Suprapubic skin (tissue), 4 donors: ENCODE measurements around the gene PEX1. TPM values are rescaled to one million over a fixed set of nuclear protein-coding genes. Genes with fewer than 3 reads are reported as not detected.

Source experiments
- DNase-seq, 2 donors: peaks; one replicate each; pipeline ENCODE4 v3.0.0-alpha.2; 2019; ENCODE audit warnings: low spot score in 2 of 2
- H3K27ac ChIP-seq: fragments of 200-600 bp; sonication (generic); one replicate; pipeline ENCODE4 v1.5.1; 2019
- H3K27me3 ChIP-seq: fragments of 200-600 bp; sonication (generic); one replicate; pipeline ENCODE4 v1.5.1; 2019
- H3K36me3 ChIP-seq: fragments of 200-600 bp; sonication (generic); one replicate; pipeline ENCODE4 v1.5.1; 2019
- H3K4me1 ChIP-seq: fragments of 200-600 bp; sonication (generic); one replicate; pipeline ENCODE4 v1.5.1; 2019
- H3K4me3 ChIP-seq: fragments of 200-600 bp; sonication (generic); one replicate; pipeline ENCODE4 v1.5.1; 2019; ENCODE audit warnings: mild to moderate bottlenecking
- H3K9me3 ChIP-seq: fragments of 200-600 bp; sonication (generic); one replicate; pipeline ENCODE4 v1.5.1; 2019
- CTCF ChIP-seq, 2 donors: fragments of 200-600 bp in 1 of 2; fragments of 450-650 bp in 1 of 2; sonication (generic) in 1 of 2; IDR thresholded peaks; one replicate each; pipeline ENCODE4 v1.5.1; 2016 to 2019; ENCODE audit warnings: antibody characterized with exemption in 2 of 2, mild to moderate bottlenecking in 1 of 2, moderate library complexity in 1 of 2
- EP300 ChIP-seq: sonication (generic); formaldehyde crosslinking; IDR thresholded peaks from one replicate; pipeline ENCODE4 v1.6.1; 2017; ENCODE audit warnings: antibody characterized with exemption
- POLR2A ChIP-seq, 2 donors: fragments of 450-650 bp; IDR thresholded peaks; one replicate each; pipeline ENCODE4 v1.6.1; 2017; ENCODE audit warnings: antibody characterized with exemption in 2 of 2, mild to moderate bottlenecking in 2 of 2, moderate library complexity in 2 of 2
- POLR2AphosphoS5 ChIP-seq, 3 donors: sonication (generic); formaldehyde crosslinking; IDR thresholded peaks; one replicate each; pipeline ENCODE4 v1.6.1; 2017; ENCODE audit warnings: antibody characterized with exemption in 3 of 3
- WGBS: methylation state at CpG from one replicate; pipeline ENCODE4 v1.1.5; 2018; 5-methylcytosine and 5-hydroxymethylcytosine counted together
- total RNA-seq, 4 donors: library from RNA; depleted of rRNA; stranded (reverse); fragments of >200 nt; gene quantifications; one replicate each; pipeline ENCODE4 v1.1.0, GENCODE V29; 2016

Gene PEX1
- total RNA-seq, 4 donors from 2014 or later, result 20.4 to 66.3 (median 21.6) TPM

- Histone ChIP-seq H3K27ac (peak overlapping the region; percentile 27), H3K27me3 (no peaks in the 10 kb centered on the region), H3K4me3 (no peak overlapping the region), H3K9me3 (no peaks in the 10 kb centered on the region), H3K36me3 (peaks cover 2% of the 10 kb centered on the region), H3K4me1 (peaks cover 20% of the 10 kb centered on the region)
- TF ChIP-seq POLR2AphosphoS5 (IDR thresholded peaks at IDR 0.05) (peak in 1 of 3 donors; percentile 33), CTCF (IDR thresholded peaks at IDR 0.05) (no peak), POLR2A (IDR thresholded peaks at IDR 0.05) (no peak)
- 66% methylated on average over 3 of the region's 3 CpGs for WGBS
- DNase-seq, result no peak
Measured at GRCh38 chr7:92464515-92464914, 63.8 kb downstream of the PEX1 start.

- H3K27me3 ChIP-seq, result no peaks in the 10 kb centered on the region
- DNase-seq, result no peak
- no peaks in the 10 kb centered on the region for H3K9me3 ChIP-seq
- TF ChIP-seq POLR2A (IDR thresholded peaks at IDR 0.05), result no peak
- TF ChIP-seq EP300, result no peak
- no peak for TF ChIP-seq CTCF (IDR thresholded peaks at IDR 0.05)
- no peak for TF ChIP-seq POLR2AphosphoS5 (IDR thresholded peaks at IDR 0.05)
- peaks cover 7% of the 10 kb centered on the region for H3K36me3 ChIP-seq
- 90% methylated on average over 3 of the region's 3 CpGs for WGBS
- no peak overlapping the region for H3K4me3 ChIP-seq
- peaks cover 20% of the 10 kb centered on the region for H3K4me1 ChIP-seq
- no peak overlapping the region for H3K27ac ChIP-seq
Measured at GRCh38 chr7:92462560-92462959, 65.8 kb downstream of the PEX1 start.

- 62% methylated on average over 8 of the region's 8 CpGs for WGBS
- Histone ChIP-seq H3K9me3 (no peaks in the 10 kb centered on the region), H3K27ac (no peak overlapping the region), H3K27me3 (no peaks in the 10 kb centered on the region), H3K36me3 (peaks cover 19% of the 10 kb centered on the region), H3K4me1 (peaks cover 20% of the 10 kb centered on the region), H3K4me3 (no peak overlapping the region)
- DNase-seq, result no peak
- TF ChIP-seq CTCF (IDR thresholded peaks at IDR 0.05), result peak in 1 of 2 donors; percentile 68
- TF ChIP-seq POLR2A (IDR thresholded peaks at IDR 0.05), result no peak
Measured at GRCh38 chr7:92461027-92462003, 67.0 kb downstream of the PEX1 start.

GRCh38 chr7:92460510-92460909 lies 67.8 kb downstream of the PEX1 start:
- Histone ChIP-seq H3K9me3 (no peaks in the 10 kb centered on the region), H3K36me3 (peaks cover 27% of the 10 kb centered on the region), H3K4me3 (no peak overlapping the region), H3K4me1 (peaks cover 20% of the 10 kb centered on the region), H3K27ac (no peak overlapping the region), H3K27me3 (no peaks in the 10 kb centered on the region)
- TF ChIP-seq EP300 (no peak), POLR2AphosphoS5 (IDR thresholded peaks at IDR 0.05) (no peak), POLR2A (IDR thresholded peaks at IDR 0.05) (no peak), CTCF (IDR thresholded peaks at IDR 0.05) (no peak)
- no peak for DNase-seq
- 84% methylated on average over 4 of the region's 4 CpGs for whole genome bisulfite sequencing

- 54% methylated on average over 2 of the region's 2 CpGs for WGBS
- no peak for DNase-seq
- Histone ChIP-seq H3K27ac (no peak overlapping the region), H3K4me1 (peaks cover 20% of the 10 kb centered on the region), H3K9me3 (no peaks in the 10 kb centered on the region), H3K27me3 (no peaks in the 10 kb centered on the region), H3K36me3 (peaks cover 31% of the 10 kb centered on the region), H3K4me3 (no peak overlapping the region)
- TF ChIP-seq EP300 (no peak), POLR2AphosphoS5 (IDR thresholded peaks at IDR 0.05) (no peak), POLR2A (IDR thresholded peaks at IDR 0.05) (no peak), CTCF (IDR thresholded peaks at IDR 0.05) (no peak)
Measured at GRCh38 chr7:92460109-92460508, 68.2 kb downstream of the PEX1 start.
